Endothelial cell of umbilical vein (primary cell): ENCODE measurements around the gene ITGAX. TPM values are rescaled to one million over a fixed set of nuclear protein-coding genes. Genes with fewer than 3 reads are reported as not detected.

Experiments
- BruUV-seq: library from RNA; stranded (reverse); fragments of 400-500 nt; replicated peaks from 2 replicates; lab custom pipeline; 2021; lab: Mats Ljungman, UMichigan
- CTCF ChIA-PET: fragments of 300-600, 350-600 bp; sonication (Branson Sonifier 250); formaldehyde crosslinking; loops from one replicate; lab custom pipeline; 2021; ENCODE audit warnings: antibody characterized with exemption, inconsistent platforms; lab: Charles Lee
- POLR2A ChIA-PET: fragments of 300-600, 350-600 bp; sonication (Branson Sonifier 250); formaldehyde crosslinking; loops from one replicate; lab custom pipeline; 2021; ENCODE audit warnings: antibody characterized with exemption, inconsistent platforms; lab: Charles Lee
- DNase-seq: peaks from one replicate; pipeline ENCODE4 v3.0.0-alpha.2; 2011; ENCODE audit warnings: low read depth, low spot score
- FAIRE-seq: peaks from 2 replicates; lab custom pipeline; 2011; peaks lifted over from hg19 to GRCh38; lab: Jason Lieb, UNC
- H2AFZ ChIP-seq: 2 replicates; pipeline ENCODE4 v1.6.0; 2012; ENCODE audit warnings: low read depth, low read length, control low read depth, inconsistent platforms
- H3K27ac ChIP-seq: 2 replicates; pipeline ENCODE4 v1.5.1; 2011; ENCODE audit warnings: low read depth, mild to moderate bottlenecking, control low read depth, low read length, moderate library complexity; ENCODE audit not compliant: insufficient read depth
- H3K27me3 ChIP-seq, 2 experiments: 2 replicates each; pipeline versions ENCODE4 v1.6.0 to v1.6.1; 2011; ENCODE audit warnings: low read length in 2 of 2, mixed read lengths in 1 of 2; ENCODE audit not compliant: control insufficient read depth in 2 of 2, insufficient read depth in 2 of 2
- H3K36me3 ChIP-seq, 2 experiments: 2 replicates in 1 of 2; 3 replicates in 1 of 2; pipeline ENCODE4 v1.5.1; 2011; ENCODE audit warnings: low read length in 2 of 2, mild to moderate bottlenecking in 1 of 2, moderate library complexity in 1 of 2; ENCODE audit not compliant: control insufficient read depth in 2 of 2, insufficient read depth in 2 of 2; ENCODE audit errors: extremely low read depth in 1 of 2
- H3K4me1 ChIP-seq: 3 replicates; pipeline ENCODE4 v1.5.1; 2011; ENCODE audit warnings: mild to moderate bottlenecking, low read length; ENCODE audit not compliant: control insufficient read depth, insufficient read depth; ENCODE audit errors: extremely low read depth
- H3K4me2 ChIP-seq: 2 replicates; pipeline ENCODE4 v1.6.1; 2011; ENCODE audit warnings: low read length, control low read depth, mixed read lengths; ENCODE audit not compliant: insufficient read depth
- H3K4me3 ChIP-seq, 3 experiments: fragments of 200-600 bp in 1 of 3; sonication (generic), shearing (Covaris generic) in 1 of 3; replicated peaks in 1 of 3; 2 replicates each; pipeline ENCODE4 v1.5.1; 2011 to 2016; ENCODE audit warnings: control low read depth in 3 of 3, low read length in 3 of 3, mild to moderate bottlenecking in 2 of 3, inconsistent platforms in 1 of 3, low read depth in 1 of 3, moderate library complexity in 1 of 3; ENCODE audit not compliant: insufficient read depth in 1 of 3
- H3K79me2 ChIP-seq: 2 replicates; pipeline ENCODE4 v1.6.0; 2012; ENCODE audit warnings: low read length, inconsistent platforms; ENCODE audit not compliant: control insufficient read depth, insufficient read depth
- H3K9ac ChIP-seq: replicated peaks from 2 replicates; pipeline ENCODE3; 2011; ENCODE audit warnings: low read length, control low read depth; ENCODE audit not compliant: insufficient read depth; ENCODE audit errors: extremely low read depth
- H3K9me1 ChIP-seq: replicated peaks from 3 replicates; pipeline ENCODE4 v1.6.0; 2011; ENCODE audit warnings: mild to moderate bottlenecking, low read length; ENCODE audit not compliant: control insufficient read depth, insufficient read depth; ENCODE audit errors: extremely low read depth
- H3K9me3 ChIP-seq: replicated peaks from 2 replicates; pipeline ENCODE4 v1.5.1; 2012; ENCODE audit warnings: low read length, inconsistent platforms; ENCODE audit not compliant: control insufficient read depth, insufficient read depth
- H4K20me1 ChIP-seq: replicated peaks from 2 replicates; pipeline ENCODE3; 2011; ENCODE audit warnings: mild to moderate bottlenecking, low read length; ENCODE audit not compliant: control insufficient read depth, insufficient read depth; ENCODE audit errors: extremely low read depth
- EZH2 ChIP-seq: IDR thresholded peaks from 2 replicates; pipeline ENCODE4 v1.6.1; 2012; ENCODE audit warnings: borderline replicate concordance, low read depth, mild to moderate bottlenecking, moderate library complexity, low read length, inconsistent platforms; ENCODE audit not compliant: severe bottlenecking
- FOS ChIP-seq: IDR thresholded peaks from 2 replicates; pipeline ENCODE4 v1.6.1; 2011; ENCODE audit warnings: mild to moderate bottlenecking, low read length, moderate library complexity, borderline replicate concordance; ENCODE audit not compliant: insufficient read depth
- GATA2 ChIP-seq: IDR thresholded peaks from 2 replicates; pipeline ENCODE4 v1.7.0; 2011; ENCODE audit warnings: low read depth, mild to moderate bottlenecking, moderate library complexity, mixed read lengths, low read length; ENCODE audit not compliant: insufficient read length, insufficient read depth
- JUN ChIP-seq: IDR thresholded peaks from 2 replicates; pipeline ENCODE4 v1.6.1; 2011; ENCODE audit warnings: borderline replicate concordance, low read depth; ENCODE audit not compliant: insufficient read length, insufficient read depth
- MYC ChIP-seq: IDR thresholded peaks from one replicate; pipeline ENCODE4 v1.6.1; 2011; ENCODE audit warnings: mild to moderate bottlenecking, low read depth, low read length
- POLR2A ChIP-seq: IDR thresholded peaks from 2 replicates; pipeline ENCODE4 v1.6.1; 2012; ENCODE audit warnings: low read depth, mild to moderate bottlenecking, control low read depth, low read length
- POLR2AphosphoS5 ChIP-seq: IDR thresholded peaks from 2 replicates; pipeline ENCODE4 v1.6.1; 2012; ENCODE audit warnings: low read depth, mild to moderate bottlenecking, control low read depth, low read length, moderate library complexity; ENCODE audit not compliant: insufficient read depth
- dilution Hi-C: fragments of 300-500 bp; cut with MboI; formaldehyde crosslinking; loops from one replicate; pipeline ENCODE4 v1.15.0; 2019; ENCODE audit warnings: low sequenced_read_pairs; ENCODE audit not compliant: extremely low pct_ligation_motif_present
- intact Hi-C: fragments of 100-400 bp; cut with micrococcal nuclease; formaldehyde crosslinking; loops from one replicate; pipeline ENCODE4 v1.10.0; 2022
- polyA plus RNA-seq, 4 experiments: library from polyadenylated mRNA; depleted of rRNA in 3 of 4; stranded (reverse) in 3 of 4; unstranded in 1 of 4; fragments of >200 nt; gene quantifications; 2 replicates each; pipeline versions ENCODE4 v1.2.1 to v1.2.3, GENCODE V29; 2011 to 2012; ENCODE audit warnings: missing spikeins in 1 of 4
- total RNA-seq: library from RNA; stranded (reverse); gene quantifications from 2 replicates; pipeline ENCODE4 v1.2.3, GENCODE V29; 2021
- TF ChIP-seq, protein P1 (sequence below): IDR thresholded peaks from 2 replicates; pipeline ENCODE4 v1.6.1; 2011; ENCODE audit not compliant: insufficient read depth, insufficient read length
- TF ChIP-seq, protein P2 (sequence below), 2 donors: IDR thresholded peaks; 1 replicate in 1 of 2; 2 replicates in 1 of 2; pipeline ENCODE4 v1.5.1; 2011; ENCODE audit warnings: low read length in 2 of 2, mild to moderate bottlenecking in 2 of 2, moderate library complexity in 2 of 2, control low read depth in 1 of 2, inconsistent platforms in 1 of 2, low read depth in 1 of 2; ENCODE audit not compliant: insufficient read depth in 1 of 2; ENCODE audit errors: extremely low read depth in 1 of 2

The ITGAX gene
- total and polyA plus RNA-seq, 2 donors (not counting 3 experiments of a cell fraction or from before 2014, with no cell fraction given): 0.18 to 1.4 TPM

DNA sequence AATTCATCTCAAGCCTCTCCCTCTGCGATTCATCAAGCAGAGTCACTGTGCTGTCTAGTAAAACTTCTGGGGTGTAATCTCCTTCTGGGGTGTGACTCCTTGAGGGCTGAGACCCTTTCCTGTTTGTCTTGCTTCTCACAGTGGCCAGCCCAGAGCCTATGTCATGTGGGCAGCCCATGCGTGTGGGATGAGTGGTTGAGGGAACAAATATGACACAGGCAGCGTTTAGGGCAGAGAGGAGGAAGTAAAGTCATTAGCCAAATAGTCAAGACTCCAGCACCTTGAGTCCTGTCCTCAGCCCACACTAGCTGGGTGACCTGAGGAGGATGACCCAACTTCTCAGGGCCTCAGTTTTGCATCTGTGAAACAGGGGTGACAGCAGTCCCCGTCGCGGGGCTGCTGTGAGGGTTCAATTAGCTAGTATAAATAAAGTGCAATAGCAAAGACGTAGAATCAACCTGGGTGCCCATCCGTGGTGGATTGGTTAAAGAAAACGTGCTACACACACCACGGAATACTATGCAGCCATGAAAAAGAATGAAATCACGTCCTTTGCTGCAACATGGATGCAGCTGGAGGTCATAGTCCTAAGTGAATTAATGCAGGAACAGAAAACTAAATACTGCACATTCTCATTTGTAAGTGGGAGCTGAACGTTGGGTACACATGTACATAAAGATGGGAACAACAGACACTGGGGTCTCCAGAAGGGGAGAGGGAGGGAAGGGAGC lies 4.5 kb upstream of the ITGAX start:
- dilution Hi-C loops (no loop called here), intact Hi-C loops (no loop called here)
- ChIA-PET CTCF (no interaction called here), POLR2A (no interaction called here)
- TF ChIP-seq POLR2AphosphoS5 (no peak), EZH2 (no peak), JUN (no peak), GATA2 (no peak), POLR2A (no peak), FOS (no peak), MYC (no peak)
- TF ChIP-seq, protein P1, sequence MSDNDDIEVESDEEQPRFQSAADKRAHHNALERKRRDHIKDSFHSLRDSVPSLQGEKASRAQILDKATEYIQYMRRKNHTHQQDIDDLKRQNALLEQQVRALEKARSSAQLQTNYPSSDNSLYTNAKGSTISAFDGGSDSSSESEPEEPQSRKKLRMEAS: no peak
- TF ChIP-seq, protein P2, sequence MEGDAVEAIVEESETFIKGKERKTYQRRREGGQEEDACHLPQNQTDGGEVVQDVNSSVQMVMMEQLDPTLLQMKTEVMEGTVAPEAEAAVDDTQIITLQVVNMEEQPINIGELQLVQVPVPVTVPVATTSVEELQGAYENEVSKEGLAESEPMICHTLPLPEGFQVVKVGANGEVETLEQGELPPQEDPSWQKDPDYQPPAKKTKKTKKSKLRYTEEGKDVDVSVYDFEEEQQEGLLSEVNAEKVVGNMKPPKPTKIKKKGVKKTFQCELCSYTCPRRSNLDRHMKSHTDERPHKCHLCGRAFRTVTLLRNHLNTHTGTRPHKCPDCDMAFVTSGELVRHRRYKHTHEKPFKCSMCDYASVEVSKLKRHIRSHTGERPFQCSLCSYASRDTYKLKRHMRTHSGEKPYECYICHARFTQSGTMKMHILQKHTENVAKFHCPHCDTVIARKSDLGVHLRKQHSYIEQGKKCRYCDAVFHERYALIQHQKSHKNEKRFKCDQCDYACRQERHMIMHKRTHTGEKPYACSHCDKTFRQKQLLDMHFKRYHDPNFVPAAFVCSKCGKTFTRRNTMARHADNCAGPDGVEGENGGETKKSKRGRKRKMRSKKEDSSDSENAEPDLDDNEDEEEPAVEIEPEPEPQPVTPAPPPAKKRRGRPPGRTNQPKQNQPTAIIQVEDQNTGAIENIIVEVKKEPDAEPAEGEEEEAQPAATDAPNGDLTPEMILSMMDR (IDR thresholded peaks at IDR 0.05; ENCODE audit: extremely low read depth in 1 of 2, insufficient read depth in 1 of 2, low read depth in 1 of 2, low read length in 2 of 2): no peak
- no peaks in the 10 kb centered on the region for H3K9me3 ChIP-seq
- DNase-seq: no peak
- no peak overlapping the region for H3K27ac ChIP-seq
- no peaks in the 10 kb centered on the region for H3K27me3 ChIP-seq
- H3K9ac ChIP-seq: no peak overlapping the region
- no peaks in the 10 kb centered on the region for H3K36me3 ChIP-seq
- H3K4me1 ChIP-seq: peaks cover 4% of the 10 kb centered on the region
- no peak overlapping the region for H3K4me3 ChIP-seq
- no peaks in the 10 kb centered on the region for H4K20me1 ChIP-seq
- FAIRE-seq: no peak
- H3K4me2 ChIP-seq: no peak overlapping the region
- H2AFZ ChIP-seq: no peak overlapping the region
- no peaks in the 10 kb centered on the region for H3K79me2 ChIP-seq
- no peaks in the 10 kb centered on the region for H3K9me1 ChIP-seq
- no TSS peak for BruUV-seq
